Uterus (tissue), 2 donors: ENCODE results near the gene DCAF4.

Experiments used
- CTCF ChIP-seq, 4 experiments: fragments of 200-600 bp in 2 of 4; fragments of 450-650 bp in 2 of 4; sonication (generic) in 2 of 4; IDR thresholded peaks; one replicate each; pipeline ENCODE4 v1.5.1; 2016 to 2019; ENCODE audit warnings: antibody characterized with exemption in 4 of 4, mild to moderate bottlenecking in 2 of 4, moderate library complexity in 1 of 4
- POLR2A ChIP-seq, 2 donors: fragments of 450-650 bp; IDR thresholded peaks; one replicate each; pipeline ENCODE4 v1.6.1; 2016; ENCODE audit warnings: antibody characterized with exemption in 2 of 2, mild to moderate bottlenecking in 1 of 2, moderate library complexity in 1 of 2

- TF ChIP-seq CTCF (IDR thresholded peaks at IDR 0.05) (no peak), POLR2A (IDR thresholded peaks at IDR 0.05) (no peak)
Observed at GRCh38 chr14:72974661-72975060, 48.4 kb downstream of the DCAF4 start.
